LHCN-M2 (cell line): ENCODE results near the gene FRMD4A. TPM values are rescaled to one million over a fixed set of nuclear protein-coding genes. Genes with fewer than 3 reads are reported as not detected.
A peak's percentile ranks its signal among the peaks of the same experiment; 100 is the strongest.

Experiments
- DNase-seq: peaks from one replicate; pipeline ENCODE4 v3.0.0-alpha.2; 2012; ENCODE audit warnings: low read depth
- total RNA-seq: library from RNA; depleted of rRNA; stranded (reverse); fragments of >200 nt; gene quantifications from 2 replicates; pipeline ENCODE4 v1.2.3, GENCODE V29; 2014

The FRMD4A gene
- total RNA-seq, 1 experiment from 2014 or later = 34.8 TPM

DNA sequence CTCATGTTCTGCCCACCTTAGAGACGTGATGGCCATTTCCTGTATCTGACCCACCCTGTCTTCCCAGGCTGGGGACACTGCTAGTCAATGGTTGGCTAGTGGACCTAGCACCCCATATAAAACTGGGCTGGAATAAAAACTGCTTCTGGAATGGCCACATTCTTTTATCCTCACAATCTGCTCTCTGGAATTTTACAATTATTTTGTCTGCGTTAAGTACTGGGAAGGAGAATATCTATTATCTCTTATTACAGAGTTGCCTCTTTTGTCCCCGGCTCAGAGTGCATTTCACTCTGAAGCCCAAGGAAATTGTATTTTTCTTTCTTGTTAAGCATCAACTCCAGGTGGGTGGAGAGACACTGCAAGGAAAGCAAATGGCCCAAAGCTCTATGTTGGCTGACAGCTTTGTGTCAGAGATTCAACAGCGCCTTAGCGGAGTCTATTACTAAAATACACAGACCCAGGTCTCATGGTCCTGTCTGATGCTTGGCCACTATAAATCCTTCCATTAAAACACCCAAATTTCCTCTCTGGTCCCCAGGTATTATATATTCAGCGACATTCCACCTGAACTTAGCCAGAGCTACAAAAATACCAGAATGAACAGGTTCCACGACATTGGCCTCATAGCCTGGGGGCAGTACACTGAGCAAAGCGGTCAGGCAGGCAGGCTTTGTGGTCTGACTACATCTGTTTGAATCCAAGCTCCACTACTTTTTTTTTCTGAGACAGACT is 622.3 kb downstream of the FRMD4A start:
- peak; percentile 26 for DNase-seq

- DNase-seq = peak; percentile 87
These were observed 623.4 kb downstream of the FRMD4A start for GRCh38 chr10:13707156-13707881.

GRCh38 chr10:13706604-13707003 is 624.1 kb downstream of the FRMD4A start:
- DNase-seq = peak; percentile 46

DNA sequence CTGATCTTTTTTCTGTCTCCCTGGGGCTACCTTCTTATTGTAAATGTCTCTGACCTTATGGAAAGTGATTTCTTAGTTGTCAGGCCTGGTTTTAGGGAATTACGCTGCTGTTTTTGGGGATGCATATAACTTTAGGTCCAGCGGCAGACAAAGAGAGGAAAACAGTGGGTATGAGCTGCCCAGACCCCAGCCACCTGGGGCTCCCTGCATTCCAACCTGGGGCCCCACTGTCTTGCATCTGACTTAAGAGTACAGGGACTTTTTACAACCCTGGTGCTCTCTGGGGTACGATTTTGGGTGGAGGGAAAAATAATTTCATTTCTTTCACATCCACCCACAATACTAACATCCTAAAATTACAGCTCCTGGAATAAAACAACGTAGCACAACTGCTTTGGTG is 624.5 kb downstream of the FRMD4A start:
- DNase-seq = no peak

DNA sequence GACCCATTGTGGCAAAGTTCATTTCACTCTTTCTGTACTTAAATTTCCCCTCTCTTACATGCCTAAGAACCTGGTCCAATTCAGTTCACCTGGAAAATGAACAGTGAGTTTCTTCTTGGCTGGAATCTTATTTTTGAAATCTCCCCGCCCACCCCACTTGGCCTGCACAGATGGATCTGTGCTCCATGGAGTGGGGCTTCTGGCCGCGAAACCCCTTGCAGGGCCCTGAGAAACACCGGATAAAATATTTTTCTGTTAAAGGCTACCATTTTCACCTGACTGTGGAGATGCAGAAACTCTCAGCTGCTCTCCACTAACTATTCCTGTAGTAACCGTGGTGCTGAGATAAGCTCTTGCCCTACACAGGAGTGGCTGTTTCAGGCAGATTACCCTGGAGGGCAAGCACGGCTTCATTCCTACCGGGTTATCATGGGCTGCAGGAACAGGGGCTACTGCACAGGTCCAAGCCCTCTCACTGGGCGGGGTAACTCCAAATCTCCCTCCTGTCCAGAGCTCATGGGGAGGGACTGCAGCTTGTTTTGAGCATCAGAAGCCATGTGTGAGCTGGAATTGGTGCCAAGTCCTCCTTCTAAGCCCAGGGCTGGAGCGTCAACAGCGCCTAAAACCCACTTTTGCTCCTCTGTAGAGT is 625.1 kb downstream of the FRMD4A start:
- peak; percentile 14 for DNase-seq

DNA sequence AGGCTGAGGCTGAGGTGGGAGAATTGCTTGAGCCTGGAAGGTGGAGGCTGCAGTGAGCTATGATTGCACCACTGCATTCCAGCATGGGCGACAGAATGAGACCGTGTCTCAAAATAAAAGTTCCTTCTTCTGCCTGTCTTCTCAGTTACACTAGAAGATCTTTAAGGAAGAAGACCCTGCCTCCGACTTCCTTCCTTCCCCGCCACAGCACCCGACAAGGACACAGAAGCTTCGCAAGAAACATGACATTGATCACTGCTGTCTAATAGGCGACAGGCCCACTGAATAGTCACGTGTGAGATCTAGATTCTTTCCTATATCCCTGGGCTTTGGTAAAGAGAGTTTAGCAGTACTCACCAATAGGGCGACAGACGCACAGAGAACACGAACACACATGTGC is 625.8 kb downstream of the FRMD4A start:
- no peak for DNase-seq

DNA sequence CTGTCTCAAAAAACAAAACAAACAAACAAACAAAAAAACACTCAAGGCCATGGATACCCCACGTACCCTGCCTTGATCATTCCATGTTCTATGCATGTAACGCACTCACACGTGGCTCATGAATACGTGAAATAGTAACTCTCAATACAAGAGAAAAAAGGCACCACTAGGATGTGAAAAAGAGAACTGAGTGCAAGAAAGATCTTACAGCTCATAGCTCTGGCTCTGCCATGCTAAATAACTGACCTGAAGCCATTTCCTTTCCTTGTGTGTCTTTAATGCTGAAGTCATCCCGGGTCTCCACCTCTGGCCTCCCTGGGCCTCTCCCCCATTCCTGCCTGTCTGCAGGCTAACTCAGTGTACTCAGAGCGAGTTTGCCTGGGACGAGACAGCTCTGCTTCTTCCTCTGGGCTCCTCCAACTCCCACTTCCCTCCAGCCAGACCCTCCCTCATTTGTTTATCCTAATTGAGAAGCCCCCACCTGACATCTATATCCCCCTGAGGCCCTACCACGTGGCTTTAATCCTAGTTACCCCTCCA is 626.7 kb downstream of the FRMD4A start:
- DNase-seq = no peak

DNA sequence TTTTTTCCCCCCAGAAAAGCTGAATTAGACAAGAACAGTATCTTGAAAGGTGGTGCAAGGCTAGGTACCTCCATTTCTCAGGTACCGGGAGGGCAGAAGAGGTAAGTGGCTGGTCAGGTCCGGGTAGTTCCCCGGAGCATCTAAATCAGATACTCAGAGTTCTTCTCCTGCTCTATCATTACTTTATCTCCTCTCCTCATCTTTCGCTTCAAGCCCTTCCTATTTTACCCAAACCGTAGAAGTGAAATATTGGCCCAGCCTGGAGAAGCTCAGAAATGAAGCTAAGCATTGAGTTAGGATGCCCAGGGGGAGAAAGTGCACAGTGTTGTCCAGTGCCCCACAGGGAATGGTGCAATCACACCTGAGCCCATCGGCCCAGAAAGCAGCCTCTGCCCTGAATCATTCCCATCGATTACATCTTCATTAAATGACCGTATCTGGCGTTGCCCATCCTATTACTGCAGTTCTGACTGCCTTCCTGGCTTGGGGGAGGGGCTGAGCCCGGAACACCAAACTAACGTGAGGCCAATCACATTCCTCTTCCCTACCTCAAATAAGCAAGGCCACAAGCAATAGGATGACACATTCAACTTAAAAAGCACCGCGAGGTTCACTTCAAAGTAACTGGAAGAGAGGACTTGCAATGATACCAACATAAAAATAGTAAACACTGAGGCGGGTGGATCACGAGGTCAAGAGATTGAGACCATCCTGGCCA is 627.5 kb downstream of the FRMD4A start:
- DNase-seq = no peak

GRCh38 chr10:13701157-13701919 is 629.4 kb downstream of the FRMD4A start:
- no peak for DNase-seq

DNA sequence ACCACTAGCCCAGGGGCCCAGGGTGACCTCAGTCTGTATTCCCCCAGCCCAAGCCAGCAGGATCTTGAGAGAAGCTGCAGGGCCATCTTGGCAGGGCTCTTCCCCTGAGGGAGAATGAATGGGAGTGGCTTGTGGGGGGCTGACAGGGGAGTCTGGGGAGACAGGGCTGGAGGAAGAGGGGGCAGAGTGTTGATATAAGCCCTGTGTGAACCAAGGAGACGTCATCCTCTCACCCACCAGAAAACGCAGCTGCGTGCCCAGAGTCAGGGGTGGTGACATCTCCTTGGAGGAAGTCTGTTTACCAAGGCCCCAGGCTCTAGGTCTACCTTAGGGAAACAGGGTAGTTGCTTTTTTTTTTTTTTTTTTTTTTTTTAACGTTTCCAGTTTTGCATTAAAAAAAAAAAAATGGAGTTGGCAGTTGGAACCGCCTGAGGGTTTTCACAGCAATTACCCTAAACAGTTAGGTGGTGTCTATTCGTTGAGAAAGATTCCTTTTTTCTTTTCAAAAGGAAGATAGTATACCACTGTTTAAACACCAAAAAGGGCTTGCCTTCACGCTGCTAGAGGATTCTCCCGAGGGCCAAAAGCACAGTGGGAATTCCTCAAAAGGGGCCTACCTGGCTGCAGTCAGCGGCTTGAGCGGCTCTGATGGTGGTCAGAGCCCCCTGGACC is 630.1 kb downstream of the FRMD4A start:
- DNase-seq = no peak

DNA sequence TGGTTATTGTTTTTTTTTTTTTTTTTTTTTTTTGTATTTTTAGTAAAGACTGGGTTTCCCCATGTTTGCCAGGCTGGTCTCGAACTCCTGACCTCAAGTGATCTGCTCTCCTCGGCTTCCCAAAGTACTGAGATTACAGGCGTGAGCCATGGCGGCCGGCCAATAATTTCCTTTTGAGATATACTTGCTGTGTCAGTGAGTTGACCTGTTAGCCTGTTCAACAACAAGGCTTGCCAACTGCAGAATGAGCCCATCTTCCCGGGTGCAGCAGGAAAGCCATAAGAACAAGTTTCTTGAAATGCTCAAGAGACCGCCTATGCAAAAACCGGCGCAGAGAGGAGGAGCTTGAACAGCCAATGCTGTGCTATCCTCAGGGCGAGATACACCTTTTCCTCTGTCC is 631.5 kb downstream of the FRMD4A start:
- no peak for DNase-seq

GRCh38 chr10:13698217-13698616 is 632.5 kb downstream of the FRMD4A start:
- peak; percentile 72 for DNase-seq

DNA sequence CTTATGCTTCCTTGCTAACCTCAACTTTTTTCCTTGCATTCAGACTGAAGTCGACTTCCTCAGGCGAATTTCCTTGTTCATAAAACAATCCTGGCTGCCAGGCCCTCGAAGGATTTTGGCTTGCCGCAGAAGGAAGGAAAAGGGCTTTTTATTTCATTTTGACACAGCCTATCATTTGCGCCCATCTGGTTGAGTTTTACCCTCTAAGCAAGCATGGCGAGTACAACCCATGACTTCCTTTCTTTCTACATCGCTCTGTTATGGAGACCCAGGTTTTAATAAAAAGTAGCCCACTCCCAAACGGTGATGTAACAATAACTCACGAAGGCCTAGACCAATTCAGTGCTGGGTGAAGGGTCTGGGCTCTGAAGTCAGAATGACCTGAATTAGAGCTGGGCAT is 634.7 kb downstream of the FRMD4A start:
- no peak for DNase-seq

- no peak for DNase-seq
These were observed 635.1 kb downstream of the FRMD4A start for GRCh38 chr10:13695588-13695987.

DNA sequence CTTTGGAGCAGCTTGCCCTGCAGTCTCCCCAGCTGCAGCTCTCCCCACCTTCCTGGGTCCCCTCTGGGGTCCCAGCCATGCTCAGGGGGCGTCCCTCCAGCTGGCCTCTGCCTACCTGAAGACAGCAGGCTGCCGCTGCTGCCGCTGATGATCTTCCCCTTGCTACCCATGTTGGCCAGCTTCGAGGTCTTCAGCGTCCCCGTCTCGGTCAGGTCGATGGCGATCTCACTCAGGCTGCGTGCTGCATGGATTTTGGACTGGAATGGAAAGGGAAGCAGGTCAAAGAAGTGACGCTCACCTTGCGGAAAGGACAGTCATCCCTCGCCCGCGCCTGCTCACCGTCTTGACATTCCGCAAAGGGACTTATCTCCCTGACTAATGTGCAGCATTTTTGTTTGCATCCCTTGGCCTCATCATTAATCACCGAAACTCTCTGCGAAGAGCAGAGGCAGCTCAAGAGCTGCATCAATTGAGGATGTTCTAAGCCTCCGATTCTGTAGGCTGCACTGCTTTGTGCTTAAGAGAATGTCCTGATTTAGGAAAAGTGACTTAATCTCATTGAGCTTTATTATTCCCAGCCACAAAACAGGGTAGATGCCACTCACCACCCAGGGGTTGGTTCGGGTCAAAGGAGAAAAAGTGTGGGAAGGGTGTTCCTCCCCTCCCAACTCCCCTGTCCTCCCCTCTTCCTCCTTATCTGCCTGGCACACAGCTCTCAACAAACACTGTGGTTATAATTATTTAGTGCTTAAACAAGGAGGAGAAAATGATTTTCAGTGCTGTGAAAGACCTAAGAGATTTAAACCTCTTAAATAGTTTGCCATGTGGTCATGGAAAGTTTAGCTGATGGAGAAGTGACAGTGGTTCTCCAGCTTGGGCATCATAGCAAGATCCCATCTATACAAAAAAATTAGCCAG is 636.7 kb downstream of the FRMD4A start:
- no peak for DNase-seq

- no peak for DNase-seq
These were observed 640.4 kb downstream of the FRMD4A start for GRCh38 chr10:13690281-13690825.

- no peak for DNase-seq
These were observed 644.4 kb downstream of the FRMD4A start for GRCh38 chr10:13686331-13686752.

- no peak for DNase-seq
These were observed 644.8 kb downstream of the FRMD4A start for GRCh38 chr10:13685885-13686284.
